ENCODE results near the gene ZNF189.
A peak's percentile ranks its signal among the peaks of the same experiment; 100 is the strongest.

The ZNF189 gene

DNA sequence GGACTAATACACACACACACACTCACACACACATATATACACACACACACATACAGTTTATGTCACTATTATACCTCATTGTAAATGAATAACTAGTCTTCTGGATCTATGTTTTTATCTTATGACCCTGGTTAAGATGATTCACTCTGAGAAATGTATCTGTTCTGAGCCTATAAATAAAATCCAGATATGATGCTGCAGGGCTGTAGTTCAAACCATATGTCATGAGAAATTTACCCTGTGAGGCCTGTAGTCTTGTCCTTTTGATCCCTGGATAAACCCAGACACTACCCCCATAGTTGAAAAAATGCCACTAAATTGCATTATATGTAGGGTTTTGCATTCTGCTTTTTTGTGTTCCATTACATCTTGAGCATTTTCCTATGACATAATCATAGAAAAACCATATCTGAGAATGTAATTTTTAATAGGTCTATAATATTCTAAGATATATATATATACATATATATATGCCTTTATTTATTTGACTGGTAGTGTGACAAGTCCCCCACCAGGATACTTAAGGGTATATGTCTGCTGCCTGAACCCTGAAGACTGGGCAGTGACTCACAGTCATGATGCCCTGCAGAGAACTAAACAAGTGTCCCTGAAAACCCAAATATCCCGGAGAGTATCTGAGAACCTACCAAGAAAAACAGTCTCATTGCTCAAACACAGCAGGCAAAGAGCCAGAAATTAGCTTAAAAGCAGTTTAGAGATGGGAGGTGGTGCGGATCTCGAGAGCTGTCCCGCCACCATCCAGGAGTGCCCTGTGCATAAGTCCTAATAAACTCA lies 55.3 kb downstream of the ZNF189 start:
- DNase-seq: no peak

DNA sequence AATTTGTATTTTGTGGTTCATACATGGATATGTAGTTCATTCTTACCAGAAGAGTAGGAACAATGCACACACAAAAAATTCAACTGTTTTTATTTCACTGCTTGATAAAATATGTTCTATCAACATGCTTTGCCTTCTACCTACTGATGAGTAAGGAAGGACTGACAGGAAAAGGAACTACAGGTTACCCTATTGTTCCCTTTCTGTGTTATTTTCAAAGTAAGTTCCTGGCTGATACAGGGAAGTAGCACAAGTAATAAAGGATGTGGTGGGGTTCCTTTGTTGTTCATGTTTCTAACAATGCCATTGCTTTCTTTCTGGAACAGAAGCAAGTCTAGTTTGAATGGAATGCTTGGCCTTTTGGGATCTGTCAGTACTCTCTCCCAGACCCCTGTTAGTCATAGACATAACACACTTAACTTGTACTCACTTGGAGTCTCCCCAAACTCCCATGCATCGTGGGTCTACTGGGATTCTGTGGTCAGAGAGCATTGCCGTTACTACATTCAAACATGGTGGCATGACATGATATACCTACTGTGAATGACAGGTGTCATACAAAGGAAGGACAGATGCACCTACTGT lies 57.1 kb downstream of the ZNF189 start:
- DNase-seq: no peak

DNA sequence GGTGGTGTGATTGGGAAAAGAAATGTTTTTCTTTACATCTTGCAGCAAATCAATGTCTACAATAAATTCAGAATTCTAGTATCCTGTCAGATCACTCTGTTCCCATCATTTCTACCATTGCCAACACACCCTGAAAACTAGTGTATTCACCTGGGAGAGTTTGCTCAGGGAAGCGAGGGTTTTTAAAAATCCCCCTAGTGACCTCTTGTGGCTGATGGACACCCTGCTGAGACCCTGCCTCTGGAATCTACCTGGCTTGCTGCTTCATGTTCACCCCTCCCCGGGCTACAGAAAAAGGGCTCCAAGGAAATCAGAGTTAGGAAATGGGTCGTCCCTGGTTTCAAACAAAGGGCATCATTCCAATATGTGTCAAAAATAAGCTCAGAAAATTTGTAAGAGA lies 58.4 kb downstream of the ZNF189 start:
- no peak for DNase-seq

DNA sequence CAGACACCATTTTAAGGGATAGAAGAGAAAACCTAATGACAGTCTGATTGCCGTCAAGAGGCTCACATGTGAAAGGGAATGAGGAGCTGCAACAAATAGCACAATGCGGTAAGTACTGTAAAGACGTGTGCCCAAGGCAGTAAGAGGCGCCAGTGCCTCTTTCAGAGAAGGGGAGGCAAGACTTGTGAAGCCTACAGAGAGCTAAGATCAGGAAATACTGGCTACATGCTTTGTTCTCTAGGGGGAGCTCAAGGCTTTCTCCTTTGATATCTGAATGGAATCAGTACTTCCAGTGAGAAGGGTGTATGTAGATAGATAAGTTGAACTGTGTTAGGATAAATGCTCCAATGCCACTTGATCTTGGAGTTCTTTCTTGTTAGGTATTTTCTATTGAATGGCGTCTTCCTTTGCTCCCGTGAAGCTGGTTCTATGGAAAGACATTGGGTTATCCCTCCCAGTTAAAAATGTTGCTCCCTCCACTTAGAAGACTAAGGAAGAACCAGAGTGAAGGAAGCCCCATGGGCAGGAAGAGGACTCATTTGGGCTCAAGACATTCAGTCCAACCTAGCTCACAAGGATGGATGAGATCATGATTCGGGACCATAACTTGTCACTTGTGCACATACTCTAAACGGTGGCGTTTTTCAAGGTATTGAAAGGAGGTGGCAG lies 60.4 kb downstream of the ZNF189 start:
- DNase-seq: peak in 2 of 5 donors; percentile 6 to 41

All from T-helper 1 cell (primary cell).